Psoas muscle (tissue), 8 donors: ENCODE results near the gene ITGAV. TPM values are rescaled to one million over a fixed set of nuclear protein-coding genes. Genes with fewer than 3 reads are reported as not detected.

Experiments used
- ATAC-seq, 4 donors: fragments of 200-7000 bp; cut with Tn5 transposase; one replicate each; pipeline ENCODE4 v1.9.1; 2020; ENCODE audit warnings: moderate library complexity in 3 of 4, mild to moderate bottlenecking in 2 of 4
- DNase-seq, 2 donors: peaks; one replicate each; pipeline ENCODE4 v3.0.0-alpha.2; 2020
- H3K27ac ChIP-seq: fragments of 200-600 bp; one replicate; pipeline ENCODE4 v1.8.0; 2022
- H3K27me3 ChIP-seq, 3 donors: fragments of 200-600 bp in 1 of 3; one replicate each; pipeline versions ENCODE4 v1.6.1 to v1.8.0; 2013 to 2022; ENCODE audit warnings: low read length in 2 of 3, mild to moderate bottlenecking in 2 of 3, moderate library complexity in 1 of 3; ENCODE audit not compliant: insufficient read depth in 3 of 3
- H3K36me3 ChIP-seq, 2 donors: fragments of 200-600 bp in 1 of 2; one replicate each; pipeline versions ENCODE4 v1.6.1 to v1.8.0; 2013 to 2022; ENCODE audit warnings: low read depth in 1 of 2, mild to moderate bottlenecking in 1 of 2, moderate library complexity in 1 of 2; ENCODE audit not compliant: insufficient read depth in 1 of 2
- H3K4me1 ChIP-seq: fragments of 200-600 bp; one replicate; pipeline ENCODE4 v1.8.0; 2022
- H3K4me3 ChIP-seq: fragments of 200-600 bp; one replicate; pipeline ENCODE4 v1.8.0; 2022; ENCODE audit warnings: mild to moderate bottlenecking
- H3K9me3 ChIP-seq: fragments of 200-600 bp; one replicate; pipeline ENCODE4 v1.8.0; 2022
- CTCF ChIP-seq: fragments of 200-600 bp; IDR thresholded peaks from one replicate; pipeline ENCODE4 v1.8.0; 2022; ENCODE audit warnings: antibody characterized with exemption
- WGBS, 3 donors: extraction: QIAGEN DNeasy Blood & Tissue Kit; methylation state at CpG; one replicate each; pipeline versions ENCODE4 v1.1.6 to v1.1.7; 2013; 5-methylcytosine and 5-hydroxymethylcytosine counted together
- intact Hi-C, 2 donors: fragments of 100-400 bp; cut with DNase I; formaldehyde crosslinking; loops; one replicate each; pipeline versions ENCODE4 v1.11.0 to v1.14.2; 2022
- polyA plus RNA-seq, 3 donors: library from polyadenylated mRNA; stranded (reverse); fragments of 200-250 nt; gene quantifications; one replicate each; pipeline ENCODE4 v1.2.3, GENCODE V29; 2013
- total RNA-seq, 4 donors: library from RNA; stranded (reverse); fragmentation: NEBNext Ultra II Directional in 2 of 4; extraction: Animal tissue kit (Norgen Biotek cat#: 25700) in 2 of 4; gene quantifications; one replicate each; pipeline versions ENCODE4 v1.2.1 to v1.2.4, GENCODE V29; 2021 to 2023
- donor health status: healthy with polysubstance abuse.
- donor health status: DM: no; HTN: no; CAD: no; lungs with moderate emphysema.
- donor health status: Bipolar disorder and iron deficiency.
- donor health status: healthy.
- donor health status: DM: yes; HTN: yes; CAD: no.
- donor health status: DM: no; HTN: no; CAD: no.
- donor health status: DM: no; HTN: no; CAD: no.
- donor health status: DM: yes; HTN: yes; CAD: no.

ITGAV gene
- total and polyA plus RNA-seq, 7 donors = 4.6 to 67.4 (median 28.2) TPM

- H3K9me3 ChIP-seq = no peaks in the 10 kb centered on the region
- H3K27ac ChIP-seq = no peak overlapping the region
- WGBS, 3 donors = 46 to 61% (median 49%) methylated on average over 4 of the region's 4 CpGs
- intact Hi-C loops = no loop called here
- no peak for DNase-seq
- H3K4me1 ChIP-seq = peaks cover 4% of the 10 kb centered on the region
- ATAC-seq = no peak
- peaks cover 0 to 7% (median 0%) of the 10 kb centered on the region in 3 donors for H3K27me3 ChIP-seq
- TF ChIP-seq CTCF = no peak
- no peak overlapping the region for H3K4me3 ChIP-seq
- H3K36me3 ChIP-seq = no peaks in the 10 kb centered on the region
These were observed 106.9 kb downstream of the ITGAV start for GRCh38 chr2:186696804-186697203.

DNA sequence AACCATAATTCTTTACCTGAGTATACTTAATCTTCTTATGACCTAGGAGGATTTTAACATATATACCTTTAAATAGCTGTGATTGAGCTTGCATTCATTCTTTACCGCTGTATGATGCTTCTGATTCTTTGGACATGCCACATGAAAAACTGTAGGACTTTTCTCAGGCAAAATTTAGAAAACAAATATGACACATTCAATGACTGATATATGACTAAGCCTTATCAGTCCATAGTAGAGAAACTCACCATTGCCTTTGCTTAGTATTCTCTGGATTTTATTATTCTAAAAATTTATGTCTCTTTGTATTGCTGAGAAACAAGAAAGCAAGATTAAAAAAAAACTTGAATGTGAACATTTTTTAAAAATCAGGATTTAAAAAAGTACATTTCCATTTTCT, 107.7 kb downstream of the ITGAV start:
- Histone ChIP-seq H3K9me3 (no peaks in the 10 kb centered on the region), H3K4me1 (peaks cover 4% of the 10 kb centered on the region), H3K36me3 (no peaks in the 10 kb centered on the region), H3K4me3 (no peak overlapping the region), H3K27me3 (peaks cover 0 to 7% (median 0%) of the 10 kb centered on the region in 3 donors), H3K27ac (no peak overlapping the region)
- ATAC-seq (no peak), DNase-seq (no peak)
- intact Hi-C loops = no loop called here
- 97 to 100% (median 100%) methylated on average over 1 of the region's 1 CpG for WGBS, 3 donors
- TF ChIP-seq CTCF = no peak

- no peaks in the 10 kb centered on the region for H3K27me3 ChIP-seq
- ATAC-seq = no peak
- no peak overlapping the region for H3K27ac ChIP-seq
- intact Hi-C loops = no loop called here
- H3K36me3 ChIP-seq = no peaks in the 10 kb centered on the region
- TF ChIP-seq CTCF = no peak
- no peak for DNase-seq
- no peak overlapping the region for H3K4me3 ChIP-seq
- H3K4me1 ChIP-seq = no peaks in the 10 kb centered on the region
- H3K9me3 ChIP-seq = no peaks in the 10 kb centered on the region
These were observed 109.9 kb downstream of the ITGAV start for GRCh38 chr2:186699742-186700141.

DNA sequence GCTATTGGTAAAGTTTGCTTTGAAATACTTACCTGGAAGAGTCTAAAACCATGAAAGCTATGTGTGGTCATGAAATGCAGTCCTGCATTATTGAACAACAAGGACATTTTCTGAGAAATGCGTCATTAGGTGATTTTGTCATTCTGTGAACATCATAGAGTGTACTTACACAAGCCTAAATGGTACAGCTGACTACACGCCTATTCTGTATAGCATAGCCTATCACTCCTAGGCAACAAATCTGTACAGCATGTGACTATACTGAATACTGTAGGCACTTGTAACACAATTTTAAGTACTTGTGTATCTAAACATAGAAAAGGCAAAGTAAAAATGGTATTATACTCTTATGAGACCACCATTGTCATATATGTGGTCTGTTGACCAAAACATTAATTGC, 112.2 kb downstream of the ITGAV start:
- Histone ChIP-seq H3K4me3 (no peak overlapping the region), H3K27me3 (no peaks in the 10 kb centered on the region), H3K36me3 (no peaks in the 10 kb centered on the region), H3K27ac (no peak overlapping the region), H3K9me3 (no peaks in the 10 kb centered on the region), H3K4me1 (no peaks in the 10 kb centered on the region)
- ATAC-seq (no peak), DNase-seq (no peak)
- intact Hi-C loops = no loop called here
- WGBS, 3 donors = 95 to 99% (median 98%) methylated on average over 2 of the region's 2 CpGs
- TF ChIP-seq CTCF = no peak

GRCh38 chr2:186702501-186702900, 112.6 kb downstream of the ITGAV start:
- WGBS, 3 donors = 65 to 91% (median 89%) methylated on average over 2 of the region's 2 CpGs
- Histone ChIP-seq H3K27me3 (no peaks in the 10 kb centered on the region), H3K4me3 (no peak overlapping the region), H3K9me3 (no peaks in the 10 kb centered on the region), H3K27ac (no peak overlapping the region), H3K36me3 (no peaks in the 10 kb centered on the region), H3K4me1 (no peaks in the 10 kb centered on the region)
- no peak for TF ChIP-seq CTCF
- intact Hi-C loops = no loop called here
- ATAC-seq = no peak
- no peak for DNase-seq
